ENCODE data around the gene CACNA1A.
A peak's percentile ranks its signal among the peaks of the same experiment; 100 is the strongest.
"Not testable (repeated sequence)": the region's sequence is repeated elsewhere in the genome, so short reads cannot be mapped to it uniquely, and the experiment has no call there.

CACNA1A gene

DNA sequence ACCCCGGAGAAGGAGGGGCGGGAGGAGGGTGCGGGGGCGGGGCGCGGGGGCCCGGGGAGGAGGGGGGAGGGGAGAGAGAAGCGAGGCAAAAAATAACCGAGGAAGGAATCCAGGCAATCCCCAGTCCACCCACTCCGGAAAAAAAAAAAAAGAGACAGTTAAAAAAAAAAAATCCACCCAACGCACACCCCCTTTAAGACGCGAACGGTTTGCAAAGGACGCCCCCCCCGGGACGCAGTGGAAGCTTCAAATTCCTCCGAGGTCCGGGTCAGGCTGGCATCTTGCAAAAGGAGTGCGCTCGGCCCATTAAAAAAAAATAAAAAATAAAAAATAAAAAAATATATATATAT, at the start of gene CACNA1A:
CACNA1A (minus strand) TSS at position 9 of the 350 bp plus-strand sequence. CDS start 255 bp downstream, outside the sequence.
- no peak for DNase-seq

DNA sequence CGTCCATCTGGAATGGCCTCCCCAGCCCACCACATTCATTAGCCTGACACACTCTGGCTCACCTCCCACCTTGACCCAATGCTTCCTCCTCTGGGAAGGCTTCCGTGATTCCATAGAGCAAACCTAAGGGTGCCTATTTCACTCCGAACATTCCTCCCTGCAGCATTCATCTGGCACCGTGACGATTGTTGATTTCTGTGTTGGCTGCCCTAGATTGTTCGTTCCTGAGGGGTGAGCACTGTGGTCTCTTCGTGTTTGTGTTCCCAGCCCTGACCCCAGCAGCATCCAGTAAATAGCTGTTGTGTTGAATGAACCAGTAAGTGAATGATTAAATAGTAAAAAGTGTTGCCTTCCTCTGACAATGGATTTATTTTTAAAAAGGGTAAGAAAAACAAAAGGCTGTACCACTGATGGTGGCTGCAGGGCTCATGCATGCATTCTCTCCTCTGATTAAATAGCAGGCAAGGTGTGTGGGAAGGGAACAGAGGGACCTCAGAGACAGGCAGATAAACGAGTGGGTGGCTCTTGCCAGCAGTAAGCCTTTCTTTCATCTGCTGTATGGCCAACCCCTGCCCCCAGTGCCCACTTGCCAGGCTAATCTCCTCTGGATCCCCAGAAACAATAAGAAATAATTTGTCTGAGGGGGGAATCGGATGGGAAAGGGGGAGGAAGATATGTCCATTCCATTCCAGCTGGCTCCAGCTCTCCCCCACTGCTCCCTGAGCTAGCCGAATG, 48.4 kb upstream of the CACNA1A start:
- no peak for DNase-seq

DNA sequence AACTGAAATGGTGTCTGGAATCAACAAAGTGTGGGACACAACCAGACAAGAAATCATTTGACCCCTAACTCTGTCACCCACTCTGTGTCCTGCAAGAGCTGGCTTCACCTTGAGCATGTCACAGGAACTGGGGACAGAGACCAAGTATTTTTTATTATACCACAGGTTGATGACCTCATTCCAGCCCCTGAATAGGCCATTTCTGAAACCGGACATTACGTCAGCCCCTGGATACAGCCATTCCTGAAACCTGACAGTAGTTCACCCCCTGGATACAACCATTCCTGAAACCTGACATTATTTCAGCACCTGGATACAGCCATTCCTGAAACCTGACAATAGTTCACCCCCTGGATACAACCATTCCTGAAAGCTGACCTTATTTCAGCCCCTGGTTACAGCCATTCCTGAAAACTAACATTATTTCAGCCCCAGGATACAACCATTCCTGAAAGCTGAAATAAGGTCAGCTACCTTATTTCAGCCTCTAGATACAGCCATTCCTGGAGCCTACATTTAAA, 47.7 kb upstream of the CACNA1A start:
- no peak for DNase-seq

DNA sequence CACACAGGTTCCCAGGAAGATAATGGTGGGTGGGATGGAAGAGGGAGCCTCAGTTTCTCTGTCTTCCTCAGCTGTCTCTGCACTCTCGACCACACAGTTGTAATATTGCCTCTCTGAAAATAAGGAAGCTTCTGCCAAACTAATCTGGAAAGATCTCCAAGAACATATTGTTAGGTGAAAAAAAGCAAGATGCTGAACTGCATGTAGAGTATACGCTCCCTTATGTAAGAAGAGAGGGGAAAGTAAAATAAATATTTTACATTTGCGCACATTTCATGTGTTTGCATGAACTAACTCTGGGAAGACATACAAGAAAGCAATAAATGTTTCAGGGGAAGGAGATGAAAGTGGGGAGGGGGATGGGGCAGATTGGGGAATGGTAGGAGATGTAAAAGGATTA, 41.9 kb upstream of the CACNA1A start:
- no peak for DNase-seq

DNA sequence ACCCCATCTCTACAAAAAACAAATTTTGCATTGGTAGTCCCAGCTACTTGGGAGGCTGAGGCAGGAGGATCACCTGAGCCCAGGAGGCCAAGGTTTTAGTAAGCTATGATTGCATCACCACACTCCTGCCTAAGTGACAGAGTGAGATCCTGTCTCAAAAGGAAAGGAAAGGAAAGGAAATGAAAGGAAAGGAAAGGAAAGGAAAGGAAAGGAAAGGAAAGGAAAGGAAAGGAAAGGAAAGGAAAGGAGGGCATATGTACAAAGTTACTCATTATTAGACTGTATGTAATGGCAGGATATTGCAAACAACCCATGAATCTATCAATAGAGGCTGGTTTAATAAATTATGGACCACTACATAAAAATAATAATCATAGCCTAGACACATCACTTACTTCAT, 40.8 kb upstream of the CACNA1A start:
- DNase-seq, result no peak

DNA sequence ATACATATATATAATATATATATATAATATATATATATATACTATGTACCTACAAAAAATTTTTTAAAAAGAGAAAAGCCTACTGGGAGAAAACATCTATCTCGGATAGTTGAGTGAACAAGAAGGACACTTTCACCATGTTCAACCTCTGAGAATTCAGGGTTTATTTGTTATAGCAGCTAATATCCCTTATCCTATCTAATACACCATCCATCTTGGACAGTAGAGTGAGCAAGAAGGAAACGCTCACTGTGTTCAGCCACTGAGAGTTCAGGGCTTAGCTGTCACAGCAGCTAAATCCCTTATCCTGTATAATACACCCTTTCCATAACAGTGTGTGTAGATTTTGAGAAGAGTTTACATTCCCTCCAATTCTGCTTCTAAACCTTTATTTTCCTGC, 38.1 kb upstream of the CACNA1A start:
- no peak for DNase-seq

DNA sequence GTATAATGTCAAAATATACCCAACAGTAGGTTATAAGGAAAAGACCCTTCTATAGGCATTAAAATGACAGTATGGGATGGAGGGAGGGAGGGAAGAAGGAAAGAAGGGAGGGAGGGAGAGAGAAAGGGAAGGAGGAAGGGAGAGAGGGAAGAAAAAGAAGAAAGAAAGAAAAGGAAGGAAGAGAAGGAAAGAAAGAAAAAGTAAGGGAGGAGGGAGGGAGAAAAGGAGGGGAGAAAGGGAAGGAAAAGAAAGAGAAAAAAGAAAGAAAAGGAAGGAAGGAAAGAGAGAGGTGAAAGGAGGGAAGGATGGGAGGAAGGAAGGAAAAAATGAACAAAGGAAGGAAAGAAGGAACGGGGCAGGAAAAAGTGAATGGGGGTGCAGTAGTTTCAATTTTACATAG, 35.3 kb upstream of the CACNA1A start:
- no peak for DNase-seq

DNA sequence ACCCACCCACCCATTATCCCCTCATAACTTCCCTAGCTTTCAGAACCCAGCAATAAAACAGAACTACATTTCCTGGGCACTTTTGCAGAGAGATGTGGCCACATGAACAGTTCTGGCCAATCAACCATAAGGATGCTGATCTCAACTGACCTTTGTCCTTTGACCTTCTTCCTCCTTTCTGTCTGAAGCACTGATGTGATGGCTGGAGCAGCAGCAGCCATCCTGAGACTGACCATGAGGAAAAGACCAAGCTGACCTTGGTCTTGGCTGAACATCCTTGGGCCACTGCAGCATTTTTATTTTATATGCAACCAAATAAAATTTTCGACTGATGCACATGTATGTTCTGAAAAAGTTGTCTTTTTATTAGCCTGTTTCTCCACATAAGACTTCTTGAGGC, 33.1 kb upstream of the CACNA1A start:
- no peak for DNase-seq

DNA sequence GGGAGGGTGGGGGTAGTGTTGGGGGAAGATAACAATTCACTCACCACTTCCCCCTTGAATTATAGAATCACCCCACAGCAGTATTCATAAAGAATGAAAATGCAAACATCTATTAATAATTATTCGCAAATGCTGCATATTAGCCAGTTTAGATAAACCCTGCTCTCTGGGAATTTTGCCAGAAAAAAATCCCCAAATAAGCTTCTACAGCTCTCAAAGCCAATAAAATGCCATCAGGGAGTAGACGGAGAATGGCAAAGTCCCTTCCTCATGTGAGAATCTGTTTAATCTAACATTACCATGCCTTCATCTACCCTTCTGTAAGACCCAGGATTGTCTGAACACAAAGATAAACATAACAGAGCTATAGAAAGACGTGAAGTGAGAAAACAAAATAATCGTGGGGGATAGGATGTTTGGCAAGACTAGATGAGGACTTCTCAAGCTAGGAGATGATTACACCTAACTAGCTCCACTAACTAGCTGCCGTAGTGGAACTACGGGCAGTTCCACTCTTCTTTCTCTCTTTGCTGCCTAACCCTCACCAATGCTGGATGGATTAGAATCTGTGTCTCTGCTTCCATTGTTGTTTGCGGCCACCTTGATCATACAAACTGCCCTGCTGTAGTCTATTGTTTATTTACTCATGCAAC, 32.4 kb upstream of the CACNA1A start:
- DNase-seq, result no peak

DNA sequence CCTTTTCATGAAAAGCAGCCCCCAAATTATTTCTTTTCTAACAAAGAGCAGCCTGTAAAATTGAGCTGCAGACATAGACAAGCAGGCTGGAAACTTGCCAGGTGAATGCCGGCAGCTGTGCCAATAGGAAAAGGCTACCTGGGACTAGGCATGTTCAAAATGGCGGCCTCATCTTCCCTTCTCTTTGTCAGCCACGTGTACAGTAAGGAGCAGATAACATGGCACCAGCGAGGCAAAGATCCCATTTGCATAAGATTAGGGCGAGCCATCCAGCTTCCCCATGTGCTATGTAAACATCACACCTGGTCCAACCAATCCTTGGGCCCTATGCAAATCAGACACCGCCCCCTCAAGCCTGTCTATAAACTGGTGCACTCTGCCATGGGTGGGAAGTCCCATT, 31.2 kb upstream of the CACNA1A start:
- DNase-seq, result no peak

DNA sequence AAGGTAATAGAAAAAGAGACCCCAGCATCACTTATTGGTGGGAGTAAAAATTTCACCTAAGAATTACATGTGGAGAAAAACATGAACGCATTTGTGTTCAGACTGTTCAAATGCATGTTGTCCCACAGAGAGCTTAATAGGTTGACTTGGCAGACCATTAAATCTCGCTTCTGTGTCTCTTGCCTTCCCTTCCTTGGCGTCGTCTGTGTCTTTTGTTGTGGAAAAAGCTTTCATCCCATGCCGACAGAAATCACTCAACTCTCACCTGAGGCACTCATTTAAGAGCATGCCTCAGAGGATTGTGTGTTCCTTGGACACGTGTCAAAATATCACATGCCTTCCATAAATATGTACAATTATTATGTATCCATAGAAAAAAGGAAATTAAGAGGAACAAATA, 24.4 kb upstream of the CACNA1A start:
- DNase-seq, result no peak

DNA sequence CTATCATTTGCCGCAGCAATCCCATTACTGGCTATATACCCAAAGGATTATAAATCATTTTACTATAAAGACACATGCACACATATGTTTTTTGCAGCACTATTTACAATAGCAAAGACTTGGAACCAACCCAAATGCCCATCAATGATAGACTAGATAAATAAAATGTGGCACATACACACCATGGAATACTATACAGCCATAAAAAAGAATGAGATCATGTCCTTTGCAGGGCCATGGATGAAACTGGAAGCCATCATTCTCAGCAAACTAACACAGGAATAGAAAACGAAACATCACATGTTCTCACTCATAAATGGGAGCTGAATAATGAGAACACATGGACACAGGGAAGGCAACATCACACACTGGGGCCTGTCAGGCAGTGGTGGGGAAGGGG, 23.4 kb upstream of the CACNA1A start:
- DNase-seq, result not testable (repeated sequence)

DNA sequence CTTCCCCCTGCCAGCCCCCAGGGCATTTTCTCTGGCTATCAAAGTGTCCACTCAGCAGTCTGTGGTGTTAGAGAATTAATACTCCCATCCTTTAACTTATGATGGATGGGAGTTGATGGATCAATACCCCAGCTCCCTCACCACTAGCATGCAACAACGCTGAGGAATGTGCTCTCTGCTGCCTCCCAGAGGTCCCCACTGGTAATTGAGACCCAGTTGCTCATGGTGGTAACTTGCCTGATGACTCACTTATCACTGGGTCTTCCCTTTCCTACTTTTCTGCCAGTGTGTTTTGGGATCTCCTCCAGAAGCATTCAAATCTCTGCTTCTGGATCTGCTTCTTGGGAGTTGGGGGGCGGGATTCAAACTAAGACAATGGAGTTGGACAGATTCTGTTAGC, 20.3 kb upstream of the CACNA1A start:
- DNase-seq, result no peak

DNA sequence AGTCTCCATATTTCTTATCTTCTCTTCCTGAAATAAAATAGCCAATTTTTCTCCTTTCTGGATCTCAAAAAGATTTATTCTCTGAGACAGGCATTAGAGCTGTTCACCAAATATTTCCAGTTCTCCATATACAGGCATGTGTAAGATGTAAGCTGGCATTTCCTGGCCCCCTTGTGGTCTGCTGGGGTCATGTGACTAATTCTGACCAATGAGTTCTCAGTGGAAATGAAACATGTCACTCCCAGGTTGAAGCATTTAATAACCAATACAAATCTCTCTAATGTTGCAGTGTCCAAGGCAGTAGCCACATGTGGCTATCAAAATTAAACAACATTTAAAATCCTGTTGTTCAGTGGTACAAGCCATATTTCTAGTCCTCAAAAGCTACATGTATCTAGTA, 14.8 kb upstream of the CACNA1A start:
- DNase-seq, result no peak

DNA sequence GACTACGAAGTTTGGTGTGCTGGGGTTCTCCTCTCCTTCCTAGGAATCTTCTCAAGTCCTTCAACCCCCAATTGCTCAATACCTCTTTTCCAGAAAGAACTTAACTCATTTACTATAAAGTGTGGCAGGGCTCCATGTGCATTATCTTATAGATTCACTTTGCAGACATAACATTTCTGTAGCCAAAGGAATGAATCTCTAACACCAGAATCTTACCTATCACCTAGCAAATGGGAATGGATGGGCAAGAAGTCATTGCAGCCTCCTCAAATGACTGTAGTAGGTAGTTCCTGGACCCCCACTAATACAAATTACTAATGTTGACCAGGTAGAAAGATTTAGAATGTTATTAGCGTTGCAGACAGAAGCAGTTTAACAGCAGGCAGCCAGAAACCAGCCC, 5.7 kb upstream of the CACNA1A start:
- no peak for DNase-seq

DNA sequence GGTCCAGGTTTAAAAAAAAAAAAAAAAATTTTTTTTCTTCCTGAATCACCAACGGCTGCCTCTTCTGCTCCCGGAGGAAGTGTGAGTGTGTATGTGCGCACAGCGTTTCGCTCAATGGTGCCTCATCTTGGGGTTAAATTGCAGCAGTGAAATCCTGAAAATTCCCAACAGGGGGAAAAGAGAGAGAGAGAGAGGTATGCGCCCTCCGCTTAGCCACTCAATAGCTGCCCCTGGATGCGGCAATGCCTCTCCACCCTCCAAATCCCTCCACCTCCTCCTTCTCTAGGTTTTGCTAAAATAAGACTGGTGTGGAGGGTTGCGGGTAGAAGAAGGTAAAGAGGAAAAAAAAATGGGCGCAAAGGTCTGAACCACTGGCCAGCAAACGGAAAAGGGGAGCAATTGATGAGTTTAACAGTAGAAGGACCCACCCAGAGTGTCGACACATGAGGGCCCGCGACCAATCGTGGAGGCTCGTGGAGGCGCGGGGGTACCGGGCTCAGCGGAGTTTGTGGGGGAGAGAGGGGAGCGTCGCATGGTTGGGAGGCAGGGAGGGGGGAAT, 853 bp upstream of the CACNA1A start:
- DNase-seq, result no peak

DNA sequence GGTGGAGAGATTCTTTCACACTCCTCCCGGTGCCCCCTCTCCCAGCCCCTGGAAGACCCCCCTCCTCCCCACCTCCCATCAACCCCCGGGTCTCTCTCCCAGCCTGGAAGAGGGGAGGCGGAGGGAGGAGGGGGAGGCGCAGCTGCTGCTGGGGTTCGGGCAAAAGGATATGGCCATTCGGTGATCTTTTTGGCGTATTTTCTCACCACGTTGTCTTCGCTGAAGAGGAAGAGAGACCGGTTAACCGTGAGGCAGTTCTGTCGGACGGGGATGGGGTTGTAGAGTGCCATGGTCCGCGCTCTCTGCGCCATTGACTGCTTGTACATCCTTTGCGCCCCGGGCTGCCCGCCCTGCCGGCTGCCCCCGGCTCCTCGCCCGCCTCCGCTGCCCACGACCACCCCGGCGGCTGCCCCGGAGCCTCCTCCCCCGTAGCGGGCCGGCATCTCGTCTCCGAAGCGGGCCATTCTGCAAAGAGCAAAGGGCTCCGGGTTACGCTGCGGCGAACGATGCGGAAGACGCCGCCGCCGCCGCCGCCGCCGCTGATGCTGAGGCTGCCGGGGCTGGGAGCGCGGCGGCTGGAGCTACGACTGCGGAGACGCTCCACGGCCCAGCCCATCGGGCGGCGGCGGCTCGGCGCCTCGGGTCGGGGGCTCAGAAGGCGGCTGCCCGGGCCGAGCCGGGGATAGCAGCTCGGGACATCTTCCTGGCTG, 363 bp downstream of the CACNA1A start:
- DNase-seq, result peak; percentile 4

DNA sequence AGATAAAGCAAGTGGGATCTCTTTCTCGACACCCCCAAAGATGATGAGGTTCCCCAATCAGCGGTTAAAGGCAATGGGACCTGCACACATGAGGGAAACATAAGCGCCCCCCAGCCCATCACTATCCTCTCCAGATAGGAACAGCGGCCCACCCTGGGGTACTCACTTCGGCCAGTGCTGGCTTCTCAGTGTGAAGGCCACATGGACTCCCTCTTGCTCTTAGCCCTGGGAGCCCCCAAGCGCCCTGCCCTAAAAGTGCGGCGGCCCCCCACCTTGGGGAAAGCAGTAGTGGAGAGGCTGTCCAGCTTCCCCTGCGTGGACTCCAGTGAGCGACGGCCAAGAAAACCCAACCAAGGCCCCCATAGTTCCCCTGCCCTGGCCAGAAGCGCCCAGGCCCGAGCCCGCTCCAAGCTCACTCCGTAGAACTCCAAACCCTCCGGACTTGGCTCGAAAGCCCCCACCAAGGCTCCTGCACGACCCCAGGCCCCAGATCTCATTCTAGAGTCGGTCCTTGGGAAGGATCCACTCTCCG, 1.0 kb downstream of the CACNA1A start:
- no peak for DNase-seq

DNA sequence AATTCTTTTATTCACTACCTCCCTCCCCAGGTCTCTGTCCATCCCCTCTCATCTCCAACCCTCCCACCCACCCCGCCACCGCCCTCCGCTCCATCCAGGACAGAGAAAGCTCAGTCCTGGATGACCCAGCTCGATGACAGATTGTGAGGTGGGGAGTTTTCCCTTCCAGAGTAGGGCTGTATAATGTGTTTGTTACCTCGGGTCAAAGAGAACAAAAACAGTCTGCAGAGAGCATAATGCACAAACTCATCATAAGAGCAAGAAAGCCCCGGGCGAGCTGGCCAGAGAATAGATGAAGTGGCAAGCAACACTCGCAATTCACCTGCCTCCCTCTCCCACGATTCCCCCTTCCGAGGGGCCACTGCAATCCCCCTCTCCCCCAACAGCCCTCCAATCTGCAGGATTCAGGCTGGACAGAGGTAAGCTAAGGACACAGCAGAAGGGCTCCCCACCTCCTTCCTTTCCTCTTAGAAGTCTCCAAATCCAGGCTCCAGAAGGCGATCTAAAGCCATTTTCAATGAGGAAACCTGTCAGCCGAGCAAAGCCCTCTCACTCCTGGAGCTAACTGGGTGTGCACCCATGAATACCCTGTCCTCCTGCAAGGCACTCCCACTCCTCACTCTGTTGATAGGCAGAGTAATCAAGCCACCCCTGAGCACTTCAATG, 2.6 kb downstream of the CACNA1A start:
- no peak for DNase-seq

DNA sequence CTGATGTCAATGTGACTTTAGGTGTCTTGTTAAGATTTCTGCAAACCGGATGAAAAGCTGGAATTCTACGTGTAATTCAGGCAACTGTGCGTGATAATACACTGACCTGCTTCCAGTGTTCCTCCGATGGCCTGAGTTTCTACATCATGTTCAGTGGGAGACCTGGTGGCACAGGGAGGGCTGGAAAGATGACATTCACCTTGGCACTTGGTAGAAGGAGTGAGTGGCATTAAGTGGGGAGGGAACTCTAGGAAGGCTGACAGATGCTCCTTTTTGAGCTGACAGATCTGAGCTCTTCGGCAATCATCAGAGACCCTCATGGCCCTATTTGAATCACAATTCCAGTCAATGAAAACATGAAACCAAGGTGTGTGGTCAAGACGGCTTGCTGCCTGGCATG, 4.0 kb downstream of the CACNA1A start:
- DNase-seq, result no peak

DNA sequence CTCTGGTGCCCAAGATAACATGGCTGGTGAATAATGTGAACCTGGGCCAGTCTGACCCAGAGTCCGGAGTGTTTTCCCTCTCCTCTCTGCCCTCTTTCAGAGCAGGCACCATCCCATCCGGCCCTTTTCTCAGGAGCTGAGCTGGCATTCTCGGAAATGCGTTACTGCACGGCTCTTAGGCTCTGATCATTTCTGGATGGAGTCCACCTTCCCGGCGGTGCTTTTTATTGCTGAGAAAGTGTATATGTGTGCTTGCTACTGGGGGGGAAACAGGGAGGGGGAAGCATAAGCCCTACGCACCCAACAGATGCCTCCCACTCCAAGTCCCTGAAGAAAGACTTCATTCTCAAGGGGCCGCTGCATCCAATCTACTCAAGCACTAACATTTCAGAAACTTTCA, 6.6 kb downstream of the CACNA1A start:
- no peak for DNase-seq

DNA sequence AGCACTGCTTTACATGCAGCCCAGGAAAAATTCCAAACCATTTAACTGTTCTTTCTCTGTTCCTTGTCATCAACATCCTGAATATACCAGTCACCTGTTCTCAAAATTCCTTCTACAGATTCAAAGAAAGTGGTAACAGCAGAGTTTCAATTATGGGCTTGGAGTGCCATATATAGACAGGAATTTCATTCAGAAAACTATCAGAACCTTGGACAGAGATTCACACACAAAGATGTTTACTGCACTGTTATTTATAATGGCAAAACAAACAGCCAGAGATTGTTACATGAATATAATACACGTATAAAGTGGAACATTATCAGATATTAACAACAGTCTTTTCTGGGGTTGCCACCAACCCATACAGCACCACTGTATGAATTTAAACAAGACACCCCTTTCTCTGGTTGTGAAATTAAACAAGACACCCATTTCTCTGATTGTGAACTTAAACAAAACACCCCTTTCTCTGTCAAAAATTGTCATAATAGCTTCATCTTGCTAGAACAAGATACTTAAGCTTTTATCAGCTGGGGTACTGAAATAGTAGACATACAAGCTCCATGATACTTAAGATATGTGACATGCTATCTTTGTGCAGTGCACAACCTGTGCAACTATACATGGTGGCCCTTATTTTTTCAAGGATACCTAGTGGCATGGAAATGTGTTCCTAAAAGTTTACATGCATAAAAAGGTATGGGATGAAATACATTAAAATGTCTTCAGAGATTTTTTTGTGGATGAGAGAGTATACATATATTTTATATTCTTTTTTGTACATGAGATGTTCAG, 12.6 kb downstream of the CACNA1A start:
- DNase-seq, result no peak
